Tibial nerve (tissue), 4 donors: ENCODE measurements around the gene RETREG1. TPM values are rescaled to one million over a fixed set of nuclear protein-coding genes. Genes with fewer than 3 reads are reported as not detected.

Source experiments
- DNase-seq, 2 donors: peaks; one replicate each; pipeline ENCODE4 v3.0.0-alpha.2; 2019; ENCODE audit warnings: low spot score in 2 of 2
- H3K27ac ChIP-seq, 4 donors: fragments of 200-600 bp; sonication (generic) in 3 of 4; one replicate each; pipeline ENCODE4 v1.5.1; 2017 to 2019; ENCODE audit warnings: mild to moderate bottlenecking in 1 of 4
- H3K27me3 ChIP-seq, 2 donors: fragments of 200-600 bp; sonication (generic) in 1 of 2; one replicate each; pipeline versions ENCODE4 v1.5.1 to v1.6.0; 2017 to 2019
- H3K36me3 ChIP-seq, 3 donors: fragments of 200-600 bp; sonication (generic); one replicate each; pipeline ENCODE4 v1.5.1; 2018 to 2019
- H3K4me1 ChIP-seq, 4 donors: fragments of 200-600 bp; sonication (generic) in 3 of 4; one replicate each; pipeline ENCODE4 v1.5.1; 2017 to 2019
- H3K4me3 ChIP-seq, 4 donors: fragments of 200-600 bp; sonication (generic) in 3 of 4; one replicate each; pipeline ENCODE4 v1.5.1; 2017 to 2019; ENCODE audit warnings: mild to moderate bottlenecking in 1 of 4, moderate library complexity in 1 of 4
- H3K9me3 ChIP-seq, 4 donors: fragments of 200-600 bp; sonication (generic) in 3 of 4; one replicate each; pipeline ENCODE4 v1.5.1; 2017 to 2019
- EP300 ChIP-seq, 2 donors: sonication (generic); formaldehyde crosslinking; IDR thresholded peaks; one replicate each; pipeline ENCODE4 v1.6.1; 2017; ENCODE audit warnings: antibody characterized with exemption in 2 of 2, mild to moderate bottlenecking in 1 of 2
- POLR2A ChIP-seq, 2 donors: fragments of 450-650 bp; IDR thresholded peaks; one replicate each; pipeline ENCODE4 v1.6.1; 2017; ENCODE audit warnings: antibody characterized with exemption in 2 of 2, mild to moderate bottlenecking in 2 of 2, moderate library complexity in 2 of 2
- WGBS, 2 donors: methylation state at CpG; one replicate each; pipeline ENCODE4 v1.1.5; 2018; 5-methylcytosine and 5-hydroxymethylcytosine counted together
- total RNA-seq, 4 donors: library from RNA; depleted of rRNA; stranded (reverse); fragments of >200 nt; gene quantifications; one replicate each; pipeline ENCODE4 v1.1.0, GENCODE V29; 2016
- TF ChIP-seq, protein P1 (sequence below), 5 experiments: fragments of 200-600 bp in 3 of 5; fragments of 450-650 bp in 2 of 5; sonication (generic) in 3 of 5; IDR thresholded peaks; one replicate each; pipeline ENCODE4 v1.5.1; 2016 to 2019; ENCODE audit warnings: antibody characterized with exemption in 5 of 5, mild to moderate bottlenecking in 3 of 5, moderate library complexity in 2 of 5

RETREG1 gene
- total RNA-seq, 4 donors from 2014 or later, result 57.5 to 90.9 (median 77.0) TPM

- WGBS, 2 donors, result 27 to 43% methylated on average over 4 of the region's 4 CpGs
- DNase-seq, result peak in 1 of 2 donors; percentile 39
- H3K27me3 ChIP-seq, result no peaks in the 10 kb centered on the region
- H3K9me3 ChIP-seq, result no peaks in the 10 kb centered on the region
- H3K4me1 ChIP-seq, result peaks cover 0 to 43% (median 3%) of the 10 kb centered on the region in 4 donors
- peaks cover 0 to 85% (median 8%) of the 10 kb centered on the region in 3 donors for H3K36me3 ChIP-seq
- H3K27ac ChIP-seq, result peak overlapping the region in 1 of 4 donors; percentile 53
- no peak overlapping the region for H3K4me3 ChIP-seq
- TF ChIP-seq POLR2A (IDR thresholded peaks at IDR 0.05), result no peak
- TF ChIP-seq EP300 (IDR thresholded peaks at IDR 0.05), result peak in 1 of 2 donors; percentile 16
- TF ChIP-seq, protein P1, sequence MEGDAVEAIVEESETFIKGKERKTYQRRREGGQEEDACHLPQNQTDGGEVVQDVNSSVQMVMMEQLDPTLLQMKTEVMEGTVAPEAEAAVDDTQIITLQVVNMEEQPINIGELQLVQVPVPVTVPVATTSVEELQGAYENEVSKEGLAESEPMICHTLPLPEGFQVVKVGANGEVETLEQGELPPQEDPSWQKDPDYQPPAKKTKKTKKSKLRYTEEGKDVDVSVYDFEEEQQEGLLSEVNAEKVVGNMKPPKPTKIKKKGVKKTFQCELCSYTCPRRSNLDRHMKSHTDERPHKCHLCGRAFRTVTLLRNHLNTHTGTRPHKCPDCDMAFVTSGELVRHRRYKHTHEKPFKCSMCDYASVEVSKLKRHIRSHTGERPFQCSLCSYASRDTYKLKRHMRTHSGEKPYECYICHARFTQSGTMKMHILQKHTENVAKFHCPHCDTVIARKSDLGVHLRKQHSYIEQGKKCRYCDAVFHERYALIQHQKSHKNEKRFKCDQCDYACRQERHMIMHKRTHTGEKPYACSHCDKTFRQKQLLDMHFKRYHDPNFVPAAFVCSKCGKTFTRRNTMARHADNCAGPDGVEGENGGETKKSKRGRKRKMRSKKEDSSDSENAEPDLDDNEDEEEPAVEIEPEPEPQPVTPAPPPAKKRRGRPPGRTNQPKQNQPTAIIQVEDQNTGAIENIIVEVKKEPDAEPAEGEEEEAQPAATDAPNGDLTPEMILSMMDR (IDR thresholded peaks at IDR 0.05), result peak; percentile 52 to 67 (median 60)
Observed at GRCh38 chr5:16456103-16456832, 160.5 kb downstream of the RETREG1 start.

DNA sequence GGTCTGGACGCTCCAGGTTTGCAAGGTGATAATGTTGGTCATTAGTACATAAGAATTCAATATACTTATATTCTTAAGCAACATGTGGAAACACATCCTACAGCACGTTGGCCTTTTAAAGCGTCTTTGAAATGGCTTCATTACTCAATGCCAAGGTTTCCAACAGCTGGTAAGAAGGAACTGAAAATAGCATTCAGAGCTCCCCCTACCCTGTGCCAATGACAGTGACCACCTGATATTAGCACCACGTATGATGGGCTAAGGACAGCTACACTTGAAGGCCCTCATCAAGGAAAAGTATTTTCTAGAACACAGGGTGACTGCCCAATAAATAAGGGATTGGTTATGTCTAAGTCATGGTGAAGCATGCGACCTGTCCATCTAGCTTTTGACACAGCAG is 161.1 kb downstream of the RETREG1 start:
- DNase-seq, result no peak
- TF ChIP-seq, protein P1 (IDR thresholded peaks at IDR 0.05), result no peak
- TF ChIP-seq POLR2A (IDR thresholded peaks at IDR 0.05) (no peak), EP300 (IDR thresholded peaks at IDR 0.05) (no peak)
- no peaks in the 10 kb centered on the region for H3K27me3 ChIP-seq
- H3K36me3 ChIP-seq, result peaks cover 0 to 85% (median 11%) of the 10 kb centered on the region in 3 donors
- peaks cover 0 to 40% (median 2%) of the 10 kb centered on the region in 4 donors for H3K4me1 ChIP-seq
- peak overlapping the region in 2 of 4 donors; percentile 12 to 53 for H3K27ac ChIP-seq
- no peaks in the 10 kb centered on the region for H3K9me3 ChIP-seq
- WGBS, 2 donors, result 80 to 82% methylated on average over 5 of the region's 5 CpGs
- no peak overlapping the region for H3K4me3 ChIP-seq

GRCh38 chr5:16454686-16455085 is 162.1 kb downstream of the RETREG1 start:
- Histone ChIP-seq H3K27ac (no peak overlapping the region), H3K9me3 (no peaks in the 10 kb centered on the region), H3K36me3 (peaks cover 0 to 85% (median 16%) of the 10 kb centered on the region in 3 donors), H3K4me3 (no peak overlapping the region), H3K27me3 (no peaks in the 10 kb centered on the region), H3K4me1 (peaks cover 0 to 33% (median 2%) of the 10 kb centered on the region in 4 donors)
- TF ChIP-seq POLR2A (IDR thresholded peaks at IDR 0.05), result no peak
- TF ChIP-seq EP300 (IDR thresholded peaks at IDR 0.05), result no peak
- TF ChIP-seq, protein P1 (IDR thresholded peaks at IDR 0.05), result no peak
- DNase-seq, result no peak
- whole genome bisulfite sequencing, 2 donors, result 94 to 95% methylated on average over 4 of the region's 4 CpGs

DNA sequence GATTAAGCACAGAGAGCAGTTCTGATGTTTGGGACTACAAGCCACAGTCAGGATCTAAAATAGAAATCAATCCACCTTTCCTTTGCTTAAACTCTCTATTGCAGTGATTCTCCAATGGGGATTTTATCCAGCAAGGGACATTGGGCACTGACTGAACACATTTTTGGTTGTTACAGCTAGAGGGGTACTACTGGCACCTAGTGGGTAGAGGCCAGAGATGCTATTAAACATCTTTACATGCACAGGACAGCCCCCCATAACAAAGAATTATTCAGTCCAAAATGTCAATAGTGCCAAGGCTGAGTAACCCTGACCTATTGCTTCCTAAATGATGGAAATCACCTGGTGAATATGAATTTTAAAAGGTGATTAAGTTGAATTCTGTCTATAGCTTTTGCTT is 163.2 kb downstream of the RETREG1 start:
- peaks cover 0 to 86% (median 17%) of the 10 kb centered on the region in 3 donors for H3K36me3 ChIP-seq
- H3K4me3 ChIP-seq, result no peak overlapping the region
- TF ChIP-seq EP300 (IDR thresholded peaks at IDR 0.05) (no peak), POLR2A (IDR thresholded peaks at IDR 0.05) (no peak)
- TF ChIP-seq, protein P1 (IDR thresholded peaks at IDR 0.05), result no peak
- DNase-seq, result no peak
- peaks cover 0 to 24% (median 2%) of the 10 kb centered on the region in 4 donors for H3K4me1 ChIP-seq
- H3K27ac ChIP-seq, result no peak overlapping the region
- no peaks in the 10 kb centered on the region for H3K9me3 ChIP-seq
- H3K27me3 ChIP-seq, result no peaks in the 10 kb centered on the region

GRCh38 chr5:16450163-16450562 is 166.6 kb downstream of the RETREG1 start:
- H3K36me3 ChIP-seq, result peaks cover 0 to 82% (median 20%) of the 10 kb centered on the region in 3 donors
- no peak for DNase-seq
- TF ChIP-seq EP300 (IDR thresholded peaks at IDR 0.05), result no peak
- TF ChIP-seq POLR2A (IDR thresholded peaks at IDR 0.05), result no peak
- TF ChIP-seq, protein P1 (IDR thresholded peaks at IDR 0.05), result no peak
- no peaks in the 10 kb centered on the region for H3K27me3 ChIP-seq
- no peaks in the 10 kb centered on the region for H3K4me1 ChIP-seq
- H3K9me3 ChIP-seq, result no peaks in the 10 kb centered on the region
- H3K4me3 ChIP-seq, result no peak overlapping the region
- H3K27ac ChIP-seq, result no peak overlapping the region
- 88 to 93% methylated on average over 2 of the region's 2 CpGs for WGBS, 2 donors
